ENCODE measurements around the gene PRR20E.
"Not testable (repeated sequence)": the region's sequence is repeated elsewhere in the genome, so short reads cannot be mapped to it uniquely, and the experiment has no call there.

PRR20E gene

DNA sequence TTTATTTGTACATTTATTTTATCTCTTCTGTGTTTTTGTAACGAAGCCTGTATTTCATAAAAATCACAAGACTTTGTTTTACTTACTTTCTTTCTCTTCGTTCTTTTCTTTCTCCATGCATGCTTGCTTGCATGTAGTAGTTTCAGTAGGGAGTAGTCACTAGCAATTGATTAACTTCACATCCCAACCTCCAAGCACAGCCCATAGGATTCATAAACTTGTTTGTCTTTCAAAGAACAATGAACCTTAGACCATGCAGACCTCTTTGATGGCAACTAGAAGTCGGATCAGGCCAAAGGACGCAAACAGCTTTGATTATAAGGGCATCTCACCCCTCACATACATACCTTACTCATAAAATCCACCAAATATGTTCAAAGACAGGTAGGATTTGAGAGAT is 29.4 kb upstream of the PRR20E start:
- Histone ChIP-seq H3K36me3 (ENCODE audit: insufficient read depth, low read length) (no peaks in the 10 kb centered on the region), H3F3A (ENCODE audit: insufficient read depth, low read length) (no peaks in the 10 kb centered on the region), H3K9ac (ENCODE audit: low read length) (no peak overlapping the region), H3K27me3 (ENCODE audit: insufficient read depth, low read length) (no peaks in the 10 kb centered on the region), H3K79me2 (ENCODE audit: insufficient read depth, low read length) (no peaks in the 10 kb centered on the region), H4K20me1 (ENCODE audit: insufficient read depth, low read length) (no peaks in the 10 kb centered on the region), H2AFZ (ENCODE audit: low read length) (no peak overlapping the region), H3K4me1 (ENCODE audit: insufficient read depth, low read length, severe bottlenecking) (no peaks in the 10 kb centered on the region), H3K9me2 (ENCODE audit: low read depth, low read length) (no peaks in the 10 kb centered on the region), H3K4me3 (ENCODE audit: low read depth, low read length, poor library complexity, severe bottlenecking) (no peak overlapping the region), H3K9me3 (ENCODE audit: low read length) (no peaks in the 10 kb centered on the region), H3K4me2 (ENCODE audit: low read length) (no peak overlapping the region), H3K27ac (ENCODE audit: low read depth, low read length, poor library complexity, severe bottlenecking) (no peak overlapping the region)
- TF ChIP-seq, protein P1, sequence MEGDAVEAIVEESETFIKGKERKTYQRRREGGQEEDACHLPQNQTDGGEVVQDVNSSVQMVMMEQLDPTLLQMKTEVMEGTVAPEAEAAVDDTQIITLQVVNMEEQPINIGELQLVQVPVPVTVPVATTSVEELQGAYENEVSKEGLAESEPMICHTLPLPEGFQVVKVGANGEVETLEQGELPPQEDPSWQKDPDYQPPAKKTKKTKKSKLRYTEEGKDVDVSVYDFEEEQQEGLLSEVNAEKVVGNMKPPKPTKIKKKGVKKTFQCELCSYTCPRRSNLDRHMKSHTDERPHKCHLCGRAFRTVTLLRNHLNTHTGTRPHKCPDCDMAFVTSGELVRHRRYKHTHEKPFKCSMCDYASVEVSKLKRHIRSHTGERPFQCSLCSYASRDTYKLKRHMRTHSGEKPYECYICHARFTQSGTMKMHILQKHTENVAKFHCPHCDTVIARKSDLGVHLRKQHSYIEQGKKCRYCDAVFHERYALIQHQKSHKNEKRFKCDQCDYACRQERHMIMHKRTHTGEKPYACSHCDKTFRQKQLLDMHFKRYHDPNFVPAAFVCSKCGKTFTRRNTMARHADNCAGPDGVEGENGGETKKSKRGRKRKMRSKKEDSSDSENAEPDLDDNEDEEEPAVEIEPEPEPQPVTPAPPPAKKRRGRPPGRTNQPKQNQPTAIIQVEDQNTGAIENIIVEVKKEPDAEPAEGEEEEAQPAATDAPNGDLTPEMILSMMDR (IDR thresholded peaks at IDR 0.05; ENCODE audit: low read length), result no peak
- TF ChIP-seq EZH2 (IDR thresholded peaks at IDR 0.05; ENCODE audit: borderline replicate concordance, low read length), result no peak

DNA sequence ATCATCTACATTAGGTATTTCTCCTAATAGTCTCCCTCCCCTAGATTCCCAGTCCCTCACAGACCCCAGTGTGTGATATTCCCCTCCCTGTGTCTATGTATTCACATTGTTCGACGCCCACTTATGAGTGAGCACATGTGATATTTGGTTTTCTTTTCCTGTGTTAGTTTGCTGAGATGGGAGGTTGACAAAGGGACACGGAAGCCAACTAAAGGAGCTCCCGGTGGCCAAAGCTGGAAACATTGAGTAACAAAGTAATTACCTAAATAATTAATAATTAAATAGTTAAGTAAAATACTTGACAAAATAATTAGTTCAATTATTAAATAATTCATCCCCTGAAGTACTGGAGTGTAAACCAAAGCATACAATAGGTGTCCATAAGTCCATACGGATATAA is 28.0 kb upstream of the PRR20E start:
- H3K4me3 ChIP-seq (ENCODE audit: low read depth, low read length, poor library complexity, severe bottlenecking), result no peak overlapping the region
- H2AFZ ChIP-seq (ENCODE audit: low read length), result no peak overlapping the region
- H3K9me3 ChIP-seq (ENCODE audit: low read length), result no peaks in the 10 kb centered on the region
- no peaks in the 10 kb centered on the region for H3K79me2 ChIP-seq (ENCODE audit: insufficient read depth, low read length)
- H3K27me3 ChIP-seq (ENCODE audit: insufficient read depth, low read length), result no peaks in the 10 kb centered on the region
- no peaks in the 10 kb centered on the region for H3K36me3 ChIP-seq (ENCODE audit: insufficient read depth, low read length)
- H3K4me2 ChIP-seq (ENCODE audit: low read length), result no peak overlapping the region
- no peak overlapping the region for H3K9ac ChIP-seq (ENCODE audit: low read length)
- no peaks in the 10 kb centered on the region for H3K9me2 ChIP-seq (ENCODE audit: low read depth, low read length)
- H3K4me1 ChIP-seq (ENCODE audit: insufficient read depth, low read length, severe bottlenecking), result no peaks in the 10 kb centered on the region
- H3K27ac ChIP-seq (ENCODE audit: low read depth, low read length, poor library complexity, severe bottlenecking), result no peak overlapping the region
- H3F3A ChIP-seq (ENCODE audit: insufficient read depth, low read length), result no peaks in the 10 kb centered on the region
- no peak for TF ChIP-seq EZH2 (IDR thresholded peaks at IDR 0.05; ENCODE audit: borderline replicate concordance, low read length)
- TF ChIP-seq, protein P1 (IDR thresholded peaks at IDR 0.05; ENCODE audit: low read length), result no peak
- H4K20me1 ChIP-seq (ENCODE audit: insufficient read depth, low read length), result no peaks in the 10 kb centered on the region

DNA sequence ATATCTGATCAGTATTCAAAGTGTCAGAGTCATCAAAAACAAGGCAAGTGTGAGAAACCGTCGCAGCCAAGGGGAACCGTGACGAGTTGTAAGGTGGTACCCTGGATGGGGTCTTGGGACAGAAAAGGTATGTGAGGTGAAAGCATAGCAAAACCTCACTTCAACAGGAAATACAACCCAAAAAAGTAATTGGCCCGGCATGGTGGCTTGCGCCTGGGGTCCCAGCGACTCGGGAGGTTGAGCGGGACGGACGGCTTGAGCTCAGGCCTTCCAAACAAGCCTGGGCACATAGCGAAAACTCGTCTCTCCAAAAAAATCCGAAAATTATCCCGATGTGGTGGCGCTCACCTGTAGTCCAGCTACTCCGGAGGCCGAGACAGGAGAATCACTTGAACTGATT is 27.2 kb upstream of the PRR20E start:
- not testable (repeated sequence) for H4K20me1 ChIP-seq (ENCODE audit: insufficient read depth, low read length); H3K36me3 ChIP-seq (ENCODE audit: insufficient read depth, low read length); H3K79me2 ChIP-seq (ENCODE audit: insufficient read depth, low read length); H3K27me3 ChIP-seq (ENCODE audit: insufficient read depth, low read length); H3K9me2 ChIP-seq (ENCODE audit: low read depth, low read length); H3K9me3 ChIP-seq (ENCODE audit: low read length); H3K9ac ChIP-seq (ENCODE audit: low read length); H2AFZ ChIP-seq (ENCODE audit: low read length); H3K4me3 ChIP-seq (ENCODE audit: low read depth, low read length, poor library complexity, severe bottlenecking); H3K4me1 ChIP-seq (ENCODE audit: insufficient read depth, low read length, severe bottlenecking); H3F3A ChIP-seq (ENCODE audit: insufficient read depth, low read length); H3K4me2 ChIP-seq (ENCODE audit: low read length); H3K27ac ChIP-seq (ENCODE audit: low read depth, low read length, poor library complexity, severe bottlenecking)

DNA sequence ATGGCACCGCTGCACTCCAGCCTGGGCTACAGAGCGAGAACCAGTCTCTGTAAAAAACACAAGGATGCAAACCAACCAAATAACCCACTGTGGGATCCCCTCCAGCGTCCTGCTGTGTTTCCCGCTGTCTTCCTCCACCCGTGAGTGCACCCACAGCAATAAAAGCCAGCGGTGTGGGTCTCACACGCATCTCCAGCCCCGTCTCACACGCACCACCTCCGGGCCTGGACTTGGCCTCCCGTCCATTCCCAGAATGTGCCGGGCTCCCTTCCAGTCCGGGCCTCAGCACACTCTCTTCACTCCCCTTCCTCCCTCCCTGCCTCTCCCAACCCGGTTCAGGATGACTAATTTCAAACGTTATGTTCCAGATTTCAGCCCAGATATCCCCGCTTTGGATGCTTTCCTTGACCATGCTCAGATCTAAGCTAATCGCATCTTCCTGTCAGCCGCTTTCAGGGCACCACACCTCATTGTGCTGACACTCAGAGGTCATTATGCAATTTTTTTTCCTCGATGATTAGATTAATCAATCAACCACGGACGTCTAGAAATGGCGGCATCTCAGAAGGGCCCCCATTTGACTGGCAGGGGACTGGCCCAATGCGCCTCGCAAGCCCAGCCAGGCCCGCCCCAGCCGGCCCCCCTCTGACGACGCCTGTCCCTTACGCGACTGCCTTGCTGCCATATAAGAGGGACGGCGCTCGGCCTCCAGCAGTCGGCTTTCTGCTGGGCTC is 26.6 kb upstream of the PRR20E start, which contains the start of gene PRR20A:
Gene PRR20A, plus strand, starts transcription at position 684 of the 734 bp plus-strand sequence. CDS start 387 bp downstream, outside the sequence.
- not testable (repeated sequence) for H3K9me2 ChIP-seq (ENCODE audit: low read depth, low read length); H3K27me3 ChIP-seq (ENCODE audit: insufficient read depth, low read length); H3F3A ChIP-seq (ENCODE audit: insufficient read depth, low read length); H4K20me1 ChIP-seq (ENCODE audit: insufficient read depth, low read length); H3K4me3 ChIP-seq (ENCODE audit: low read depth, low read length, poor library complexity, severe bottlenecking); H3K4me1 ChIP-seq (ENCODE audit: insufficient read depth, low read length, severe bottlenecking); H3K36me3 ChIP-seq (ENCODE audit: insufficient read depth, low read length); H3K27ac ChIP-seq (ENCODE audit: low read depth, low read length, poor library complexity, severe bottlenecking); H2AFZ ChIP-seq (ENCODE audit: low read length); H3K9me3 ChIP-seq (ENCODE audit: low read length); H3K4me2 ChIP-seq (ENCODE audit: low read length); H3K79me2 ChIP-seq (ENCODE audit: insufficient read depth, low read length); H3K9ac ChIP-seq (ENCODE audit: low read length)

DNA sequence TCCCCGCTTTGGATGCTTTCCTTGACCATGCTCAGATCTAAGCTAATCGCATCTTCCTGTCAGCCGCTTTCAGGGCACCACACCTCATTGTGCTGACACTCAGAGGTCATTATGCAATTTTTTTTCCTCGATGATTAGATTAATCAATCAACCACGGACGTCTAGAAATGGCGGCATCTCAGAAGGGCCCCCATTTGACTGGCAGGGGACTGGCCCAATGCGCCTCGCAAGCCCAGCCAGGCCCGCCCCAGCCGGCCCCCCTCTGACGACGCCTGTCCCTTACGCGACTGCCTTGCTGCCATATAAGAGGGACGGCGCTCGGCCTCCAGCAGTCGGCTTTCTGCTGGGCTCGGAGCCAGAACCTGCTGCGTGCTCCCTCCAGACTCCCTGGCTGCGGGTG is 19.8 kb upstream of the PRR20E start, which contains the start of gene PRR20B:
Gene PRR20B, plus strand, starts transcription at position 301 of the 400 bp plus-strand sequence. CDS start 387 bp downstream, outside the sequence.
- not testable (repeated sequence) for H3K9me3 ChIP-seq (ENCODE audit: low read length); H3K27ac ChIP-seq (ENCODE audit: low read depth, low read length, poor library complexity, severe bottlenecking); H2AFZ ChIP-seq (ENCODE audit: low read length); H3K4me1 ChIP-seq (ENCODE audit: insufficient read depth, low read length, severe bottlenecking); H3K9ac ChIP-seq (ENCODE audit: low read length); H4K20me1 ChIP-seq (ENCODE audit: insufficient read depth, low read length); H3K27me3 ChIP-seq (ENCODE audit: insufficient read depth, low read length); H3K9me2 ChIP-seq (ENCODE audit: low read depth, low read length); H3K4me2 ChIP-seq (ENCODE audit: low read length); H3K79me2 ChIP-seq (ENCODE audit: insufficient read depth, low read length); H3K4me3 ChIP-seq (ENCODE audit: low read depth, low read length, poor library complexity, severe bottlenecking); H3F3A ChIP-seq (ENCODE audit: insufficient read depth, low read length); H3K36me3 ChIP-seq (ENCODE audit: insufficient read depth, low read length)

DNA sequence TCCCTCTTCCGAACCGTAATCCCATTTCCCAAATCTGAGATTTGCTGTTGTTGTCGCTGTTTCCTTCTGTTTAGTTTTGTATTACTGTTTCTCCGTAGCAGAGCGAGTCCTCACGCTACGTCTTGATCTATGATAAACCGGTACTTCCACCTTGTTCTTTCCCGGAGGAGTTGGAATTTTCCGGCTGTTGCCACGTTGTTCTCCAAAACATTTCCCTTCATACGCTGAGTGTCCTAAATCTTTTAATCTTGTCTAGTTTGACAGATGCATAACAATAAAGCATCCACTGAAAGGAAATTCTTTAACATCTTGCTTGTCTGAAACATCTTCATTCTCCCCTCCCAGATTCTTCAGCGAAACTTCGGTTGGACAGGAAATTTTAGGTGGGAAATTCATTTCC is 18.9 kb upstream of the PRR20E start:
- not testable (repeated sequence) for H3K4me1 ChIP-seq (ENCODE audit: insufficient read depth, low read length, severe bottlenecking); H3K36me3 ChIP-seq (ENCODE audit: insufficient read depth, low read length); H3K79me2 ChIP-seq (ENCODE audit: insufficient read depth, low read length); H3K9ac ChIP-seq (ENCODE audit: low read length); H3K9me3 ChIP-seq (ENCODE audit: low read length); H2AFZ ChIP-seq (ENCODE audit: low read length); H3F3A ChIP-seq (ENCODE audit: insufficient read depth, low read length); H3K9me2 ChIP-seq (ENCODE audit: low read depth, low read length); H3K27ac ChIP-seq (ENCODE audit: low read depth, low read length, poor library complexity, severe bottlenecking); H4K20me1 ChIP-seq (ENCODE audit: insufficient read depth, low read length); H3K4me3 ChIP-seq (ENCODE audit: low read depth, low read length, poor library complexity, severe bottlenecking); H3K4me2 ChIP-seq (ENCODE audit: low read length); H3K27me3 ChIP-seq (ENCODE audit: insufficient read depth, low read length)

All from OCI-LY1 (cell line).